ENCODE results near the gene EFNA4. TPM values are rescaled to one million over a fixed set of nuclear protein-coding genes. Genes with fewer than 3 reads are reported as not detected.
A peak's percentile ranks its signal among the peaks of the same experiment; 100 is the strongest.

The EFNA4 gene
- polyA plus RNA-seq, 2 of the 4 experiments (the other 2 are of a cell fraction): 3.1 to 8.7 TPM

DNA sequence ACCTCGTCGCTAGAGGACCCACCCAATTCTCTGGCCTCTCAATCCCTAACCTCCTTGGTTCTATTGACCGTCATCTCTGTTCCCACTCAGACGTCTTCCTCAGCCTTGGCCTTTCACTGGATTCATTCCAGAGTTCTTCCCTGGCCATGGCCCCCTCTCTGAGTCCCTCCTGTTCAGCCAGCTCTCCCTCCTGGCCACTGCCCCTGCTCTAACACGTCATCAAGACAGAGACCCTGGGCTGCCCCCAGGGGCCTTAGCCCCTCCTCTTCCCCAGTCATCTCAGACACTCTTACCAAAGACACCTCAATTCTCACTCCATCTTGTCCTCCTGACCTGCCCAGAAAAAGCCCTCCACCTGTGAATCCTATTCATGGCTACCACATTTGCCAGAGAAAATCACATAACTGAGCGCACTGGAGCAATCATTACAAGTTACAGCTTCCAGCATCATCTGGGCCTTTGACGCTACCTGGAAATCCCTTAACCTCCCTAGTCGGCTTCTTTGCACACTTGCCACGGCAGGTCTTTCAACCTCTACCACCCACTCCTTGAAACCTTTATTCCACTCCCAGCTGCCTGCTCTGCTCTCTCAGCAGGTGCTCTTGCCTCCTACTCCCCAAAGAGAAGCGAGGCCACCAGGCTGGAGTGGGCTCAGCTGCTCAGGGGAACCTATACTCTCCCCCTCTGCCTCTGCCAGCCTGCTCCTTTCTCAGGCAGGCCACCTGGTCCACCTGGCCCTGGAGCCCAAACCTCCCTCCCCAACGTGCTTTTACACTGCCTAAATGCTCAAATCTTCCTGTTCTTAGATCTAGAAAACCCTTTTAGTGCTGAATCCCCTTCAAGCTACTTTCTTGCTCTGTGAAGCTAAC is 43.9 kb upstream of the EFNA4 start:
- H3K4me2 ChIP-seq: no peak overlapping the region
- ATAC-seq (no peak), DNase-seq (ENCODE audit: low read depth in 1 of 2, low spot score in 1 of 2) (no peak), FAIRE-seq (no peak)
- WGBS (ENCODE audit: missing lambda C conversion rate): 91% methylated on average over 11 of the region's 11 CpGs
- TF ChIP-seq, protein P1, sequence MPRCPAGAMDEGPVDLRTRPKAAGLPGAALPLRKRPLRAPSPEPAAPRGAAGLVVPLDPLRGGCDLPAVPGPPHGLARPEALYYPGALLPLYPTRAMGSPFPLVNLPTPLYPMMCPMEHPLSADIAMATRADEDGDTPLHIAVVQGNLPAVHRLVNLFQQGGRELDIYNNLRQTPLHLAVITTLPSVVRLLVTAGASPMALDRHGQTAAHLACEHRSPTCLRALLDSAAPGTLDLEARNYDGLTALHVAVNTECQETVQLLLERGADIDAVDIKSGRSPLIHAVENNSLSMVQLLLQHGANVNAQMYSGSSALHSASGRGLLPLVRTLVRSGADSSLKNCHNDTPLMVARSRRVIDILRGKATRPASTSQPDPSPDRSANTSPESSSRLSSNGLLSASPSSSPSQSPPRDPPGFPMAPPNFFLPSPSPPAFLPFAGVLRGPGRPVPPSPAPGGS (IDR thresholded peaks at IDR 0.05): no peak
- TF ChIP-seq SMC3 (IDR thresholded peaks at IDR 0.05) (no peak), HOXA7 (CRISPR knock-in tag; IDR thresholded peaks at IDR 0.05) (no peak), MAZ (IDR thresholded peaks at IDR 0.05; ENCODE audit: borderline replicate concordance, low read depth, low read length) (no peak), TFCP2L1 (CRISPR knock-in tag; IDR thresholded peaks at IDR 0.05) (no peak), HOXB5 (CRISPR knock-in tag; IDR thresholded peaks at IDR 0.05) (no peak), MYC (IDR thresholded peaks at IDR 0.05; ENCODE audit: borderline replicate concordance, low read length) (no peak), CBX2 (IDR thresholded peaks at IDR 0.05; ENCODE audit: borderline replicate concordance, low read depth) (no peak), ZNF302 (CRISPR knock-in tag; IDR thresholded peaks at IDR 0.05) (no peak), NPAS2 (CRISPR knock-in tag; IDR thresholded peaks at IDR 0.05; ENCODE audit: borderline replicate concordance) (no peak), FOSL2 (IDR thresholded peaks at IDR 0.05) (no peak), FOSL2 (CRISPR knock-in tag; IDR thresholded peaks at IDR 0.05) (no peak)
- TF ChIP-seq, protein P2, sequence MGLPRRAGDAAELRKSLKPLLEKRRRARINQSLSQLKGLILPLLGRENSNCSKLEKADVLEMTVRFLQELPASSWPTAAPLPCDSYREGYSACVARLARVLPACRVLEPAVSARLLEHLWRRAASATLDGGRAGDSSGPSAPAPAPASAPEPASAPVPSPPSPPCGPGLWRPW (IDR thresholded peaks at IDR 0.05): no peak
- TF ChIP-seq, protein P3, sequence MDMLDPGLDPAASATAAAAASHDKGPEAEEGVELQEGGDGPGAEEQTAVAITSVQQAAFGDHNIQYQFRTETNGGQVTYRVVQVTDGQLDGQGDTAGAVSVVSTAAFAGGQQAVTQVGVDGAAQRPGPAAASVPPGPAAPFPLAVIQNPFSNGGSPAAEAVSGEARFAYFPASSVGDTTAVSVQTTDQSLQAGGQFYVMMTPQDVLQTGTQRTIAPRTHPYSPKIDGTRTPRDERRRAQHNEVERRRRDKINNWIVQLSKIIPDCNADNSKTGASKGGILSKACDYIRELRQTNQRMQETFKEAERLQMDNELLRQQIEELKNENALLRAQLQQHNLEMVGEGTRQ (IDR thresholded peaks at IDR 0.05): no peak
- H3K4me3 ChIP-seq: no peak overlapping the region
- H3K4me1 ChIP-seq: peaks cover 76% of the 10 kb centered on the region
- H3K9me3 ChIP-seq: no peaks in the 10 kb centered on the region
- POLR2A ChIA-PET: no interaction called here
- CTCF ChIA-PET: interaction anchor here (0.8 to 2.3 kb wide), 4 partner anchors 65 to 540 kb away, joined by 3 to 10 read pairs (median 4); no protein-coding TSS in a partner anchor
- H3K27ac ChIP-seq: peak overlapping the region; percentile 96 to 99; a peak in 3 of 6 replicates

DNA sequence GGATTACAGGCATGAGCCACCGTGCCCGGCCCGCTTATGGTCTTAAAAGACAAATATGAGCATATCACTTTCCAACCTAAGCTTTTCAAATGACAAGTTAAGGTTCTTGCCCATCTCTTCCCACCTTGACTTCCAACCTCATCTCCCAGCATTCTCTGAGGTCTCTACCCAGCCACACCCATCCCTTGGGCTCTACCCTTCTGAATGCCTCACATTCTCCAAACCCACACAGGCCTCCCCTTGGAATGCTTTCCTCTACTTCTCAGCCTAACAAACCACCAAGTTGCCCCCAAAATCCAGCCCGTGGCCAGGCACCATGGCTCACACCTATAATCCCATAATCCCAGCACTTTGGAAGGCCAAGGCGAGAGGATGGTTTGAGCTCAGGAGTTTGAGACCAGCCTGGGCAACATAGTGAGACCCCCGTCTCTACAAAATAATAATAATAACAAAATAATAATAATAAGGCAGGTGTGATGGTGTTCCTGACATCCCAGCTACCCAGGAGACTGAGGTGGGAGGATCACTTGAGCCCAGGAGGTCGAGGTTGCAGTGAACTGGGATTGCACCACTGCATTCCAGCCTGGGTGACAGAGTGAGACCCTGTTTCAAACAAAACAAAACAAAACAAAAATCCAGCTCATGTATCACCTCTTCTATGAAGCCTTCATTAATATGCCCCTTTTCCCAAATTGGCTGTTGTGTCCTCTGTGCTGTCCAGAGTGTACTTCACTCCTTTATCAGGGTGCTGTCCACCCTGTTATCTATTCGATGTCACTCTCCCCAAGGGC is 41.2 kb upstream of the EFNA4 start:
- ChIA-PET POLR2A (interaction anchor here (1.5 kb wide), 1 partner anchor 29 kb away, joined by 5 read pairs; the partner anchor contains the start of gene ADAM15), CTCF (interaction anchor here (1.3 to 1.7 kb wide), 4 partner anchors 63 to 542 kb away, joined by 4 to 6 read pairs (median 4); partner anchors contain the start of gene KRTCAP2)
- TF ChIP-seq HOXB5 (CRISPR knock-in tag; IDR thresholded peaks at IDR 0.05): no peak
- TF ChIP-seq RFX5 (IDR thresholded peaks at IDR 0.05): no peak
- TF ChIP-seq CBX2 (IDR thresholded peaks at IDR 0.05; ENCODE audit: borderline replicate concordance, low read depth): no peak
- no peak for TF ChIP-seq RAD21 (conservative IDR thresholded peaks at IDR 0.05 in 1 of 2, IDR thresholded peaks at IDR 0.05 in 1 of 2)
- peak in 1 of 2 experiments; percentile 11; a peak in 1 of 4 replicates for TF ChIP-seq CEBPB (IDR thresholded peaks at IDR 0.05)
- WGBS (ENCODE audit: missing lambda C conversion rate): 73% methylated on average over 8 of the region's 8 CpGs
- ATAC-seq (no peak; a peak in 1 of 6 replicates), FAIRE-seq (no peak), DNase-seq (ENCODE audit: low read depth in 1 of 2, low spot score in 1 of 2) (peak in 1 of 2 experiments; percentile 38)
- H3K4me1 ChIP-seq: peaks cover 83% of the 10 kb centered on the region
- H3K4me3 ChIP-seq: no peak overlapping the region
- no peaks in the 10 kb centered on the region for H3K9me3 ChIP-seq
- H3K27ac ChIP-seq: peak overlapping the region; percentile 71 to 75; a peak in 5 of 6 replicates
- peak overlapping the region; percentile 3 for H3K4me2 ChIP-seq

DNA sequence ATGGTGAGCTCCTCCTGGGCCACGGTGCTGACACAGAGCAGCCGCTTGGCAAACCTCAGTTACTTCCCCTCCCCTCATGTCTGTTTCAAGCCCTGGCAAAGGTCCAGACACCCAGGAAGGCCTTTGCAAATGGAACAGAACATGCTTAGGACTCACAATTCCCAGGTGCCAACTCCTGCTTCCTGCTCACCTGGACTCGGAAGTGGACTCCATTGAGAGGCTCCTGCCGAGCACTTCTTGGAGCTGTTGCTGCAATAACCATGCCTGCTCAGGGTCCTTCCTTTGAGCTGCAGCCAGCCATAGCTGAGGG is 40.7 kb upstream of the EFNA4 start:
- FAIRE-seq (no peak), ATAC-seq (peak; percentile 10 to 18; a peak in 2 of 6 replicates), DNase-seq (ENCODE audit: low read depth in 1 of 2, low spot score in 1 of 2) (peak in 1 of 2 experiments; percentile 43)
- peak overlapping the region; percentile 3 for H3K4me2 ChIP-seq
- WGBS (ENCODE audit: missing lambda C conversion rate): 28% methylated on average over 4 of the region's 4 CpGs
- no peak overlapping the region for H3K4me3 ChIP-seq
- no peaks in the 10 kb centered on the region for H3K9me3 ChIP-seq
- peak overlapping the region; percentile 71 to 75; a peak in 5 of 6 replicates for H3K27ac ChIP-seq
- TF ChIP-seq ESRRA (IDR thresholded peaks at IDR 0.05; ENCODE audit: borderline replicate concordance, low read length): no peak
- TF ChIP-seq MAFK (IDR thresholded peaks at IDR 0.05; ENCODE audit: partially characterized antibody): no peak
- no peak for TF ChIP-seq SREBF2 (IDR thresholded peaks at IDR 0.05)
- no peak for TF ChIP-seq MAZ (IDR thresholded peaks at IDR 0.05; ENCODE audit: borderline replicate concordance, low read depth, low read length)
- POLR2A ChIA-PET: interaction anchor here (1.5 kb wide), 1 partner anchor 28 kb away, joined by 5 read pairs; the partner anchor contains the start of gene ADAM15
- H3K4me1 ChIP-seq: peaks cover 80% of the 10 kb centered on the region
- CTCF ChIA-PET: interaction anchor here (1.3 to 1.7 kb wide), 3 partner anchors 62 to 543 kb away, joined by 4 to 6 read pairs (median 4); no protein-coding TSS in a partner anchor

Measured in A549 (cell line).